Non-pigmented ciliary epithelial cell (primary cell): ENCODE results near the gene OSBPL1A.
"Not testable (repeated sequence)": the region's sequence is repeated elsewhere in the genome, so short reads cannot be mapped to it uniquely, and the experiment has no call there.

Experiments used
- DNase-seq: peaks from one replicate; pipeline ENCODE4 v3.0.0-alpha.2; 2010; ENCODE audit warnings: low read depth

OSBPL1A gene

GRCh38 chr18:24397131-24397693, 412 bp downstream of the OSBPL1A start:
- peak; percentile 31 for DNase-seq

GRCh38 chr18:24396082-24396633, 1.5 kb downstream of the OSBPL1A start:
- no peak for DNase-seq

GRCh38 chr18:24395049-24395795, 2.4 kb downstream of the OSBPL1A start:
- DNase-seq = no peak

- DNase-seq = no peak
Observed at GRCh38 chr18:24388957-24389356, 8.7 kb downstream of the OSBPL1A start.

- DNase-seq = no peak
Observed at GRCh38 chr18:24386681-24387080, 10.9 kb downstream of the OSBPL1A start.

GRCh38 chr18:24381126-24381525, 16.5 kb downstream of the OSBPL1A start:
- DNase-seq = no peak

GRCh38 chr18:24380163-24380747, 17.4 kb downstream of the OSBPL1A start:
- DNase-seq = no peak

GRCh38 chr18:24378598-24378997, 19.0 kb downstream of the OSBPL1A start:
- DNase-seq = no peak

GRCh38 chr18:24376531-24376930, 21.1 kb downstream of the OSBPL1A start:
- DNase-seq = not testable (repeated sequence)

GRCh38 chr18:24373328-24373727, 24.3 kb downstream of the OSBPL1A start:
- no peak for DNase-seq

GRCh38 chr18:24372279-24372872, 25.2 kb downstream of the OSBPL1A start:
- DNase-seq = no peak

- no peak for DNase-seq
Observed at GRCh38 chr18:24370120-24370519, 27.5 kb downstream of the OSBPL1A start.

GRCh38 chr18:24369426-24369825, 28.2 kb downstream of the OSBPL1A start:
- DNase-seq = no peak

- no peak for DNase-seq
Observed at GRCh38 chr18:24368749-24369148, 28.9 kb downstream of the OSBPL1A start.

GRCh38 chr18:24366328-24366727, 31.3 kb downstream of the OSBPL1A start:
- no peak for DNase-seq

GRCh38 chr18:24364177-24364576, 33.4 kb downstream of the OSBPL1A start:
- DNase-seq = no peak

GRCh38 chr18:24362757-24363156, 34.9 kb downstream of the OSBPL1A start:
- no peak for DNase-seq

GRCh38 chr18:24359787-24360530, 37.7 kb downstream of the OSBPL1A start:
- not testable (repeated sequence) for DNase-seq

GRCh38 chr18:24354278-24354677, 43.3 kb downstream of the OSBPL1A start:
- DNase-seq = no peak

GRCh38 chr18:24346254-24346653, 51.4 kb downstream of the OSBPL1A start:
- no peak for DNase-seq

- DNase-seq = no peak
Observed at GRCh38 chr18:24344509-24344908, 53.1 kb downstream of the OSBPL1A start.

GRCh38 chr18:24342347-24342746, 55.3 kb downstream of the OSBPL1A start:
- no peak for DNase-seq
